Aorta (tissue), 5 donors: Measurements from ENCODE around the gene DBP. TPM values are rescaled to one million over a fixed set of nuclear protein-coding genes. Genes with fewer than 3 reads are reported as not detected.
A peak's percentile ranks its signal among the peaks of the same experiment; 100 is the strongest.

Experiments used
- ATAC-seq: fragments of 200-7000 bp; cut with Tn5 transposase; one replicate; pipeline ENCODE4 v1.9.1; 2022; ENCODE audit warnings: moderate library complexity; ENCODE audit not compliant: low FRiP score
- DNase-seq, 2 donors: peaks; one replicate each; pipeline ENCODE4 v3.0.0-alpha.2; 2020
- H3K27ac ChIP-seq, 2 donors: one replicate each; pipeline ENCODE4 v1.5.1; 2013; ENCODE audit warnings: low read length in 2 of 2, mild to moderate bottlenecking in 2 of 2, moderate library complexity in 2 of 2, control low read depth in 1 of 2, inconsistent platforms in 1 of 2, low read depth in 1 of 2
- H3K27me3 ChIP-seq, 2 donors: one replicate each; pipeline ENCODE4 v1.6.1; 2013; ENCODE audit warnings: control low read depth in 1 of 2, low read length in 1 of 2, mild to moderate bottlenecking in 1 of 2, moderate library complexity in 1 of 2; ENCODE audit not compliant: insufficient read depth in 2 of 2, control insufficient read depth in 1 of 2
- H3K36me3 ChIP-seq, 2 donors: one replicate each; pipeline ENCODE4 v1.6.1; 2013; ENCODE audit warnings: control low read depth in 1 of 2, low read length in 1 of 2, mild to moderate bottlenecking in 1 of 2; ENCODE audit not compliant: insufficient read depth in 2 of 2, control insufficient read depth in 1 of 2
- H3K4me1 ChIP-seq, 2 donors: one replicate each; pipeline ENCODE4 v1.6.1; 2013; ENCODE audit warnings: low read length in 2 of 2, control low read depth in 1 of 2, mild to moderate bottlenecking in 1 of 2, moderate library complexity in 1 of 2; ENCODE audit not compliant: insufficient read depth in 2 of 2, control insufficient read depth in 1 of 2
- H3K4me3 ChIP-seq, 2 donors: one replicate each; pipeline ENCODE4 v1.5.1; 2013; ENCODE audit warnings: low read length in 2 of 2, control low read depth in 1 of 2, mild to moderate bottlenecking in 1 of 2
- H3K9me3 ChIP-seq: one replicate; pipeline ENCODE4 v1.6.1; 2013; ENCODE audit warnings: mild to moderate bottlenecking, low read length; ENCODE audit not compliant: control insufficient read depth
- WGBS, 2 donors: extraction: QIAGEN DNeasy Blood & Tissue Kit; methylation state at CpG; one replicate each; pipeline ENCODE4 v1.1.7; 2013; 5-methylcytosine and 5-hydroxymethylcytosine counted together
- intact Hi-C, 2 donors: fragments of 100-400 bp; cut with DNase I; formaldehyde crosslinking; loops; one replicate each; pipeline versions ENCODE4 v1.14.2 to v1.15.0; 2022
- polyA plus RNA-seq, 2 donors: library from polyadenylated mRNA; stranded (reverse); fragments of 200-250 nt; gene quantifications; one replicate each; pipeline ENCODE4 v1.2.3, GENCODE V29; 2013
- total RNA-seq, 2 donors: library from RNA; stranded (reverse); fragmentation: NEBNext Ultra II Directional; extraction: Animal tissue kit (Norgen Biotek cat#: 25700); gene quantifications; one replicate each; pipeline ENCODE4 v1.2.1, GENCODE V29; 2021
- donor health status: healthy with polysubstance abuse.
- donor health status: Bipolar disorder and iron deficiency.
- donor health status: DM: no; HTN: no; CAD: no.
- donor health status: DM: no; HTN: no; CAD: no.
- donor health status: DM: yes; HTN: yes; CAD: no.

DBP gene
- total and polyA plus RNA-seq, 4 donors = 1.5 to 10.7 (median 6.1) TPM

GRCh38 chr19:48646001-48646721 lies 9.0 kb upstream of the DBP start, which contains the start of gene CA11:
Gene CA11, minus strand, starts transcription at chr19:48646187. Its CDS starts 555 bp downstream, at chr19:48645632.
- Histone ChIP-seq H3K9me3 (no peaks in the 10 kb centered on the region), H3K4me1 (peaks cover 0 to 3% of the 10 kb centered on the region in 2 donors), H3K4me3 (peak within 1 kb of the TSS; percentile 7 to 8), H3K27me3 (no peaks in the 10 kb centered on the region), H3K27ac (peak within 1 kb of the TSS; percentile 1 to 18), H3K36me3 (no peaks in the 10 kb centered on the region)
- intact Hi-C loops = loop anchor here in 1 of 2 donors (5.0 to 10.0 kb wide), 3 partner anchors 71 to 329 kb away; partner anchors contain the start of gene MAMSTR
- 1% methylated on average over 23 to 33 of the region's 33 CpGs for WGBS, 2 donors
- DNase-seq = peak; percentile 92 to 95
- ATAC-seq = peak; percentile 95

DNA sequence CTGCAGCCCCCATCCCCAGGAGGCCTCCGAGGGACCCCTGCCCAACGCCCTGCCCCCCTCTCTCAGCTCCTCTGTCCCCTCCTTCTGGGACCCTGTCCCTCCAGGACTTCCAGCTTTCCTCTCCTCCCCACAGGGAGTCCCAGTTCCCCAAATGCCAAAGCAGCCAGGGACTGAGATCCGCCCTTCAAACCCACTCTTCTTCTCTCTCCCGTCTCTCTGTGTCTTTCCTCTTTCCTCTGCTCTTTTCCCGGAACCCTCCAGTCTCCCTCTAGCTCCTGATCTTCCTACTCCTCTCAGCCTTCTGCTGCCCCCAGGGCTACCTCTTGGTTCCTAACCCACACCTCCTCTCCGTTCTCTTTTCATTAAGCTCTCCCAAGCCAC lies 8.4 kb upstream of the DBP start:
- intact Hi-C loops = loop anchor here in 1 of 2 donors (5.0 to 10.0 kb wide), 3 partner anchors 72 to 329 kb away; partner anchors contain the start of gene MAMSTR
- no peak for DNase-seq
- no peaks in the 10 kb centered on the region for H3K27me3 ChIP-seq
- H3K27ac ChIP-seq = peak overlapping the region in 1 of 2 donors; percentile 1
- no peaks in the 10 kb centered on the region for H3K36me3 ChIP-seq
- peaks cover 0 to 3% of the 10 kb centered on the region in 2 donors for H3K4me1 ChIP-seq
- peak; percentile 20 for ATAC-seq
- H3K4me3 ChIP-seq = peak overlapping the region in 1 of 2 donors; percentile 8
- 0% methylated on average over 6 of the region's 6 CpGs for WGBS, 2 donors
- H3K9me3 ChIP-seq = no peaks in the 10 kb centered on the region

DNA sequence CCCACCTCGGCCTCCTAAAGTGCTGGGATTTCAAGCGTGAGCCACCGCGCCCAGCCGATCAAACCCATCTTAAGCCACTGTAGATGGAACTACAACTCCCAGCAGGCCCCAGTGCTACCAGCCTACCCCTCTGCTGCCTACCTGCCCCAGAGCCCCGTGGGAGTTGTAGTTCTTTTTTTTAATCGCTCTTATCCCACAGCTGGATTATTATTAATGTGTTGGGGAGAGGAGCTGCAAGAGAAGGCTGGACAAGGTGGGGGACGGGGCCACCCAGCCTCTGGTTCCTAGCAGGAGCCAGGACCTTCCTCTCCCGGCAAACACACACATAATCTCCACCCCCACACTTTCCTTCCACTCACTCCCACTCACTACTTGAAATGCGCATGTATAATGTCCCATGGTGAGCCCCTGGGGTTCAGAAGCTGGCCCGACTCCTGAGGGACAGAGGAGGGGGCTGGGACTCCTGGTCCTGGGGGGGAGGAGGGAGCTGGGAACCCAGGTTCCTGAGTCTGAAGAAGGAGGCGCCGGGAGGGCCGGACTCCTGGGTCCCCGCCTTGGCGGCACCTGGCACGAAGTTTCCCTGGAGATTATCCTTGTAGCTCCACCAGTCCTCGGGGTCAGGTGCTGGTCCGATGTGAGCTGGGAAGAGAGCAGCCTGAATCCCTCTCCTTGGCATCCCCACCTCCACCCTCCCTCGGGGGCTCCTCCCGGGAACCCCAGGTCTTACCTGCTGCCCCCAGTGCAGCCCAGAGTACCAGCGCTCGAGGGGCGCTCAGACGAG lies 7.8 kb upstream of the DBP start:
- no peaks in the 10 kb centered on the region for H3K36me3 ChIP-seq
- no peaks in the 10 kb centered on the region for H3K9me3 ChIP-seq
- H3K27me3 ChIP-seq = no peaks in the 10 kb centered on the region
- DNase-seq = peak; percentile 87
- WGBS, 2 donors = 0 to 1% methylated on average over 25 of the region's 25 CpGs
- H3K4me1 ChIP-seq = peaks cover 0 to 3% of the 10 kb centered on the region in 2 donors
- peak; percentile 90 for ATAC-seq
- H3K27ac ChIP-seq = peak overlapping the region in 1 of 2 donors; percentile 18
- intact Hi-C loops = loop anchor here in 1 of 2 donors (5.0 to 10.0 kb wide), 3 partner anchors 72 to 330 kb away; partner anchors contain the start of gene MAMSTR
- peak overlapping the region in 1 of 2 donors; percentile 8 for H3K4me3 ChIP-seq

GRCh38 chr19:48644355-48644754 lies 7.2 kb upstream of the DBP start:
- ATAC-seq = no peak
- no peak overlapping the region for H3K4me3 ChIP-seq
- no peaks in the 10 kb centered on the region for H3K27me3 ChIP-seq
- peaks cover 0 to 3% of the 10 kb centered on the region in 2 donors for H3K4me1 ChIP-seq
- intact Hi-C loops = loop anchor here in 1 of 2 donors (10.0 kb wide), 2 partner anchors 200 to 330 kb away; no protein-coding TSS in a partner anchor
- WGBS, 2 donors = 63 to 75% methylated on average over 4 of the region's 4 CpGs
- DNase-seq = no peak
- H3K36me3 ChIP-seq = no peaks in the 10 kb centered on the region
- H3K27ac ChIP-seq = no peak overlapping the region
- H3K9me3 ChIP-seq = no peaks in the 10 kb centered on the region

- Histone ChIP-seq H3K4me1 (peaks cover 0 to 3% of the 10 kb centered on the region in 2 donors), H3K27me3 (no peaks in the 10 kb centered on the region)
- intact Hi-C loops = loop anchor here in 1 of 2 donors (10.0 kb wide), 2 partner anchors 202 to 332 kb away; no protein-coding TSS in a partner anchor
Observed at GRCh38 chr19:48642862-48643261, 5.7 kb upstream of the DBP start.

DNA sequence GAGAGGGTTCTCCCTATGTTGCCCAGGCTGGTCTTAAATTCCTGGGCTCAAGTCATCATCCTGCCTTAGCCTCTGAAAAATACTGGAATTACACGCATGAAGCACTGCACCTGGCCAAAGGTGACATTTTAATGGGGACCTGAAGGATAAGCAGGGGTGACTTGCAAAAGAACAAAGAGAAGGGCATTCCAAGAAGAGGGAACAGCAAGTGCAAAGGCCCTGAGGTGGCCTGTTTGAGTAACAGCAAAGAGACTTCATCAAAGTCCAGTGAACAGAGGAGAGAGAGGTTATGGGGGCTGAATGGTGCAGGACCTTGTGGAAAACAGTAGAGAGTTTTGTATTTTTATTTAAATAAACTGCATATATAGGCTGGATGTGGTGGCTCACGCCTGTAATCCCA lies 4.7 kb upstream of the DBP start:
- Histone ChIP-seq H3K4me3 (no peak overlapping the region), H3K27me3 (no peaks in the 10 kb centered on the region), H3K27ac (no peak overlapping the region), H3K9me3 (no peaks in the 10 kb centered on the region), H3K36me3 (no peaks in the 10 kb centered on the region), H3K4me1 (peaks cover 0 to 3% of the 10 kb centered on the region in 2 donors)
- intact Hi-C loops = loop anchor here in 1 of 2 donors (10.0 kb wide), 2 partner anchors 203 to 333 kb away; no protein-coding TSS in a partner anchor
- ATAC-seq (no peak), DNase-seq (no peak)
- 95 to 97% methylated on average over 2 of the region's 2 CpGs for WGBS, 2 donors

More at GRCh38 chr19:48642862-48643261, 5.7 kb upstream of the DBP start:
- H3K27ac ChIP-seq = no peak overlapping the region
- 91% methylated on average over 5 of the region's 5 CpGs for WGBS, 2 donors
- H3K36me3 ChIP-seq = no peaks in the 10 kb centered on the region
- H3K4me3 ChIP-seq = no peak overlapping the region
- DNase-seq (no peak), ATAC-seq (no peak)
- no peaks in the 10 kb centered on the region for H3K9me3 ChIP-seq

- H3K4me3 ChIP-seq = no peak overlapping the region
- no peaks in the 10 kb centered on the region for H3K27me3 ChIP-seq
- H3K4me1 ChIP-seq = no peaks in the 10 kb centered on the region
- no peak for ATAC-seq
- 65 to 74% methylated on average over 33 of the region's 33 CpGs for WGBS, 2 donors
- no peak overlapping the region for H3K27ac ChIP-seq
- DNase-seq = no peak
- no peaks in the 10 kb centered on the region for H3K36me3 ChIP-seq
- H3K9me3 ChIP-seq = no peaks in the 10 kb centered on the region
- intact Hi-C loops = loop anchor here in 1 of 2 donors (10.0 kb wide), 3 partner anchors 205 to 1365 kb away; partner anchors contain the start of gene INAFM1
Observed at GRCh38 chr19:48639483-48640375, 2.5 kb upstream of the DBP start.
